Measurements from ENCODE around the gene E4F1.
"Not testable (repeated sequence)": the region's sequence is repeated elsewhere in the genome, so short reads cannot be mapped to it uniquely, and the experiment has no call there.

Gene E4F1

DNA sequence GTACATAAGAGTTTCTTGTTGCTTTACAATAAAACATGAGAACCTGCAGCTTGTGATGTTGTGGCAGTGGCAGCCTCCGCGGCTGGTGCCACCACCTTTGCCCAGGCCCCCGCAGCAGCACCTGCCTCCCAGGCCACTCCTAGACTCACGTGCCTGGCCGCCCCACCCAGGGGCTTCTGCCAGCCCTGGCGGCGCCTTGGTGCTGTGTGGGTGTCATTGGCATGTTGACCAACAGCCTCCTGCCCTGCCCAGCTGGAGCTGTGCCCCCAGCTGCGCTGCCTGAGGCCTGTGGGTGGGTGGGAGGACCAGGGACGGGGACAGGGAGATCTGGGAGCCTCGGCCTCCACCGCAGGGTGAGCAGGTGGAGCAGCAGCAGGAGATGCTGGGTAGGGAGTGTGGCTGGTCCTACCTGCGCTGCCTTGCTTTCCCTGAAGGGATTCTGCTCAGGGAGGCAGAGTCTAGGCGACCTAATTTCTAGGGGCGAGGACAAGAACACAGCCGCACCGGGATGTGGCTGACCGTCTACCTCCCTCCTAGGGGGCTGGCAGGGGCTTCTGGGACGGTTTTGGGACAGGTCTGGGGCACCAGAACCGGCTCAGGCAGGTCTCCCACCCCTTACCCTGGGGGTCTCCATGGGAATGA, 12.4 kb downstream of the E4F1 start:
- TF ChIP-seq, protein P1, sequence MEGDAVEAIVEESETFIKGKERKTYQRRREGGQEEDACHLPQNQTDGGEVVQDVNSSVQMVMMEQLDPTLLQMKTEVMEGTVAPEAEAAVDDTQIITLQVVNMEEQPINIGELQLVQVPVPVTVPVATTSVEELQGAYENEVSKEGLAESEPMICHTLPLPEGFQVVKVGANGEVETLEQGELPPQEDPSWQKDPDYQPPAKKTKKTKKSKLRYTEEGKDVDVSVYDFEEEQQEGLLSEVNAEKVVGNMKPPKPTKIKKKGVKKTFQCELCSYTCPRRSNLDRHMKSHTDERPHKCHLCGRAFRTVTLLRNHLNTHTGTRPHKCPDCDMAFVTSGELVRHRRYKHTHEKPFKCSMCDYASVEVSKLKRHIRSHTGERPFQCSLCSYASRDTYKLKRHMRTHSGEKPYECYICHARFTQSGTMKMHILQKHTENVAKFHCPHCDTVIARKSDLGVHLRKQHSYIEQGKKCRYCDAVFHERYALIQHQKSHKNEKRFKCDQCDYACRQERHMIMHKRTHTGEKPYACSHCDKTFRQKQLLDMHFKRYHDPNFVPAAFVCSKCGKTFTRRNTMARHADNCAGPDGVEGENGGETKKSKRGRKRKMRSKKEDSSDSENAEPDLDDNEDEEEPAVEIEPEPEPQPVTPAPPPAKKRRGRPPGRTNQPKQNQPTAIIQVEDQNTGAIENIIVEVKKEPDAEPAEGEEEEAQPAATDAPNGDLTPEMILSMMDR (conservative IDR thresholded peaks at IDR 0.05; ENCODE audit: low read length) = no peak
- DNase-seq (ENCODE audit: low read depth) = no peak
- H3K4me3 ChIP-seq (ENCODE audit: low read length) = no peak overlapping the region

DNA sequence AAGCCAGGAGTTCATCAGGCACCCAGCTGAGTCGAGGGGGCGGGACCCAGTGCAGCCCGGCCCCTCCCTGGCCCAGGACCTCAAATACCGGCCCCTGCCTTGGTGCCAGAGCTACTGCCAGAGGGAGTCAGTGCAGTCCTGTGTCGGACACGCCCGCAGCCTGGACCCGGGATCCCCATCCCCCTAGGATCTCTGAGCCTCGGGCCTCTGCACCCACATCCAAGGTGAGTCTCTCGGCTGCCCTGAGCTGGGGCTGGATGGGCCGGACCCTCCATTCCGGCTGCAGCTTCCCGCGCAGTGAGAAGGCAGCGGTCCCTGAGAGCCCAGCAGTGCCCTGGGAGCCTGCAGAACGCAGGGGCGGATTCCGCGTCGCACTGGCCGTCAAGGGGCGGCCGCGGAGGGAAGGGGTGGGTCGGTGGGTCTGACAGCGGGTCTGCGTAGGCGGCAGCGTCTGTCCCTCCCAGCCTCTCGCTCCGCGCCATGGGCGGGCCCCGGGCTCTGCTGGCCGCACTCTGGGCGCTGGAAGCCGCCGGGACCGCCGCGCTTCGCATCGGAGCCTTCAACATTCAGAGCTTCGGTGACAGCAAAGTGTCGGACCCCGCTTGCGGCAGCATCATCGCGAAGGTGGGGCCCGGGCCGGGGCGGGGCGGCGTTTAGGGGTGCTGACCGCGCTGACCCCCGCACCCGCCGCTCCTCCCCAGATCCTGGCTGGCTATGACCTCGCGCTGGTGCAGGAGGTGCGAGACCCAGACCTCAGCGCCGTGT, 13.1 kb downstream of the E4F1 start, which contains the start of gene DNASE1L2:
Gene DNASE1L2 (plus strand): TSS at position 108 of the 765 bp plus-strand sequence. CDS start 373 bp downstream, at position 481.
- H3K4me3 ChIP-seq (ENCODE audit: low read length) = peak within 1 kb of the TSS; percentile 27
- DNase-seq (ENCODE audit: low read depth) = no peak
- TF ChIP-seq, protein P1 (conservative IDR thresholded peaks at IDR 0.05; ENCODE audit: low read length) = no peak

DNA sequence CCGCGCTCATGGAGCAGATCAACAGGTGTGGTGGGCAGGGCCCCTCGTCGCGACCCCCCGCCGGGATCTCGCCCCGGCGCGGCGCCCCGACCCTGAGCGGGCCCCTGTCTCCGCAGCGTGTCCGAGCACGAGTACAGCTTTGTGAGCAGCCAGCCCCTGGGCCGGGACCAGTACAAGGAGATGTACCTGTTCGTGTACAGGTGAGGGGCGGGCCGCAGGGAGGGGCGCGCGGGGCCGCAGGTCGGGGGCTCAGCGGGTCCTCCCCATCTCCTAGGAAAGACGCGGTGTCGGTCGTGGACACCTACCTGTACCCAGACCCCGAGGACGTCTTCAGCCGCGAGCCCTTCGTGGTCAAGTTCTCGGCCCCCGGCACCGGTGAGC, 13.7 kb downstream of the E4F1 start:
- DNase-seq (ENCODE audit: low read depth) = no peak
- H3K4me3 ChIP-seq (ENCODE audit: low read length) = no peak overlapping the region; the same call in 1 of the 2 replicates
- TF ChIP-seq, protein P1 (conservative IDR thresholded peaks at IDR 0.05; ENCODE audit: low read length) = no peak

DNA sequence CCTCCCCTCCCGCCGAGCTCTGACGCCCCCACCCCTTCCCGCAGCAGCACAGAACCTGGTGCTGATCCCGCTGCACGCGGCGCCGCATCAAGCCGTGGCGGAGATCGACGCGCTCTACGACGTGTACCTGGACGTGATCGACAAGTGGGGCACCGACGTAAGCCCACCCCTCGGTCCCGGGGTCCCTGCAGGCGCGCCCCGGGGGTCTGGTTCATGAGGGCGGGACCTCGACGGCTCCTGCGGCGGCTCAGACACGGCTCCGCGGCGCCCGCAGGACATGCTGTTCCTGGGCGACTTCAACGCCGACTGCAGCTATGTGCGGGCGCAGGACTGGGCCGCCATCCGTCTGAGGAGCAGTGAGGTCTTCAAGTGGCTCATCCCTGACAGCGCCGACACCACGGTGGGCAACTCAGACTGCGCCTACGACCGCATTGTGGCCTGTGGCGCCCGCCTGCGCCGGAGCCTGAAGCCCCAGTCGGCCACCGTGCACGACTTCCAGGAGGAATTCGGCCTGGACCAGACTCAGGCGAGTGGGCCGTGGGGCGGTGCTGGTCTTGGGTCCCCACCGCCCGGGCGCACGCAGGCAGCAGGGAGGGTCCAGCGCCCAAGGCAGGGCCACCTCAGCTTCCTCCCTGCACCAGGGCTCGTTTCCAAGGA, 14.2 kb downstream of the E4F1 start:
- TF ChIP-seq, protein P1 (conservative IDR thresholded peaks at IDR 0.05; ENCODE audit: low read length) = no peak
- no peak for DNase-seq (ENCODE audit: low read depth)
- no peak overlapping the region for H3K4me3 ChIP-seq (ENCODE audit: low read length)

DNA sequence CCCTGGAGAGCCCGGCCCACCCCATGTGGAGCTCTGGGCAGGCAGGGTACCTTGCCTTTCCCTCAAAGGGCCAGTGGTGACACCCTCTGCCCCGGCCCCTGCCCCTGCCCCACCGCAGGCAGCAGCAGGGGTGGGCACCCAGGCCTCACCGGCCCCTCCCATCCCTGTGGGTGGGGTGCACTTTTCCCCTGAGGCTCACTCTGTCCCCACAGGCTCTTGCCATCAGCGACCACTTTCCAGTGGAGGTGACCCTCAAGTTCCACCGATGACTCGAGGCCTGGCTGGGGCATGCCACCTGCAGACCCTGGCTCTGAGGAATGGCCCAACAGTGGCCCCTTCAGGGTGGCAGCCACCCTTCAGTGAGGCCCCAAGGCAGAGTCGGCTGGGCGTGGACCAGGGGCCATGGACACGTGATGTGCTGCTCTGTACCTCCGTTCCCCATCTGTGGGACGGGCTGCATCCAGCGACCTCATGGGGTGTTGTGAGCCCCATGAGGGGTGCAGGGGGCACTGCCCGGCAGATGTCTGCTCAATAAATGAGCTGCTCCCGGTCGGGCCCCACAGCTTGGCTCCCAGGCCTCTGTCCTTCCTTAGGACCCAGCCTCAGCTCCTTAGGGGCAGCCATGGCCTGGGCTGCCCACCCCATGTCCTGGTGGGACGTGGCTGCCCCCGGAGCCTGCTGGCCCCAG, 14.9 kb downstream of the E4F1 start:
- H3K4me3 ChIP-seq (ENCODE audit: low read length) = no peak overlapping the region
- DNase-seq (ENCODE audit: low read depth) = no peak
- TF ChIP-seq, protein P1 (conservative IDR thresholded peaks at IDR 0.05; ENCODE audit: low read length) = no peak

DNA sequence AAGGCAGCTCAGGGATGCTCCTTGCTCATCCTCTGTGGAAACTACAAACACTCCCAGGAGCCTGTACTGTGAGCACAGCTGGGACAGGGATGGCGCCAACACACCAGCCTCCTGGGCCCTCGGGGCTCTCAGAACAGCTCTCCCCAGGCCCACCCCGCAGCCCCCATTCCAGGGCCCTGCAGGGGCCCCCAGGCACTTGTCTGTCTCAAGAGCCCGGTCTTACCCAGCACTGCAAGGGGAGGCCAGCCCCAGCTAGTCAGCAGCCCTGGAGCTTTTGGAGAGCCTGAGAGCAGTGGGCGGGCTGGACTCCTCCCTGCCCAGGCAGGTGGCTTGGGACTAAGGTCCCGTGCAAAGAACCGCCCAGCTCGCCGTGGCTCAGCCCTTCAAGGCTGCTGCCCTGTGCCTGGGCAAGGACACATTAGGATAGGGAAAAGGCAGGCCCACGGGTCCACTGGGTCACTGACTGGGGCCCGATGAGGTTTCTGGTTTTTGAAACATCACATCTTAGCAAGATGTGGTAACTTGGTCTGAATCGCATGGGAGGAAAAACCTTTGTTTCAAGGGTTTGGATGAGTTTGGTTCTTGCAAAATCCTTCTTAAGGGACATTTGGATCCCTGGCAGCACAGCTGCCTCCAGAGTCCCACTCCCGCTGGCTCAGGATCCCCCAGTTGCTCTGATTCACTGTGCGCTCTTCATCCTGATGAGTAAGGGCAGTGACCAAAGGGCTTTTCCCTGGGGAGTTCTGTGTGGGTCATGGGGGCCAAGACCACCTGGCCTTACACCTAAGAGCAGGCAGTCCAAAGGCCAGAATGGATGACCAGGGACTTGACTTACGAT, 15.7 kb downstream of the E4F1 start:
- no peak overlapping the region for H3K4me3 ChIP-seq (ENCODE audit: low read length)
- DNase-seq (ENCODE audit: low read depth) = no peak
- TF ChIP-seq, protein P1 (conservative IDR thresholded peaks at IDR 0.05; ENCODE audit: low read length) = no peak

DNA sequence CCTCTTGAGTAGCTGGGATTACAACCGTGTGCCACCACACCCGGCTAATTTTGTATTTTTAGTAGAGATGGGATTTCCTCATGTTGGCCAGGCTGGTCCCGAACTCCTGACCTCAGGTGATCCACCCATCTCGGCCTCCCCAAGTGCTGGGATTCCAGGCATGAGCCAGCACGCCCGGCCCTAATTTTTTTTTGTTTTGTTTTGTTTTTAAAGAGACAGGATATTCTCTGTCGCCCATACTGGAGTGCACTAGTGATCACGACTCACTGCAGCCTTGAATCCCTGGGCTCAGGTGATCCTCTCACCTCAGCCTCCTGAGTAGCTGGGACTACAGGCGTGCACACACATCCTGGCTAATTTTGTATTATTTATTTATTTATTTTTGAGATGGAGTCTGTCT, 16.9 kb downstream of the E4F1 start:
- H3K4me3 ChIP-seq (ENCODE audit: low read length); DNase-seq (ENCODE audit: low read depth): not testable (repeated sequence)

Measured in AG10803 (cell line).